ENCODE results near the gene RBM28.

The RBM28 gene

GRCh38 chr7:128341733-128342132 lies 2.0 kb downstream of the RBM28 start:
- Histone ChIP-seq H3K4me3 (ENCODE audit: low read length) (peak overlapping the region; percentile 82), H3K4me1 (ENCODE audit: control insufficient read depth, insufficient read depth, low read length) (peaks cover 14% of the 10 kb centered on the region), H3K9me3 (replicated peaks; ENCODE audit: low read length) (no peaks in the 10 kb centered on the region)

DNA sequence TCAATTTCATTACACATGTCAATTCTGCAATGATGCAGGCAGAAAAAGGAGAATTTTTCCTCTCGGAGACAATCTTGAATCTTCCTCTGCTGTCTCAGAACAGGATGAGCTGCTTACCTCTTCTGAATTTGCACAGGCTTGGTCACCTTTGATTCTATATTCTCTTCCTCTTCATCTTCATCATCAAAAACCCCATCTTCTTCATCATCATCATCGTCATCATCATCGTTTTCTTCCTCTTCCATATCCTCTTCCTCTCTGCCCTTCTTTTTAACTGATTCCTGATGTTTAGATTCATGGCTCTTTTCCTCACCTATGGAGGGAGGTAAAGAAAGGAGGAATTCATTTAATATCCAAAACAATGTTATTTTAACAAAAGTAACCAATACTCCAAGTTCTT lies 8.0 kb downstream of the RBM28 start:
- Histone ChIP-seq H3K4me1 (ENCODE audit: control insufficient read depth, insufficient read depth, low read length) (no peaks in the 10 kb centered on the region), H3K4me3 (ENCODE audit: low read length) (no peak overlapping the region), H3K36me3 (ENCODE audit: insufficient read depth, low read length) (peaks cover 72% of the 10 kb centered on the region), H3K9me3 (replicated peaks; ENCODE audit: low read length) (no peaks in the 10 kb centered on the region), H3K4me2 (ENCODE audit: low read length) (no peak overlapping the region), H3K27me3 (ENCODE audit: control insufficient read depth, insufficient read depth, low read length) (no peaks in the 10 kb centered on the region), H3K9ac (ENCODE audit: low read depth, low read length) (no peak overlapping the region)

More at GRCh38 chr7:128341733-128342132, 2.0 kb downstream of the RBM28 start:
- H3K27me3 ChIP-seq (ENCODE audit: control insufficient read depth, insufficient read depth, low read length): no peaks in the 10 kb centered on the region
- H3K36me3 ChIP-seq (ENCODE audit: insufficient read depth, low read length): peaks cover 22% of the 10 kb centered on the region
- no peak overlapping the region for H3K9ac ChIP-seq (ENCODE audit: low read depth, low read length)
- peak overlapping the region; percentile 83 for H3K4me2 ChIP-seq (ENCODE audit: low read length)

DNA sequence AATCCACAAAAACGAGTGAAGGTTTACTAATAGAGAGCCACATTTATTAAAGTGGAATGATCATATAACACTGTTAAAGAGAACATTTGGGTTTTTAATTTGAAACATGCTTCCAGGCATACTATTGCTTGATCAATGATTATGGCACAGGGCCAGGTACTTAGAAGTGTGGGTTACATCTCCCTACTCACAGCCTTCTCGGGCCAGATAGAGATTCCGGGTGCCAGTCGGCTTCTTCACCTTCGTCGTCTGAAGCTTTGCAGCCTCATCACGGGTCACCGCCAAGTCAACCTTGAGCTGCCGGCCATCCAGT lies 19.4 kb downstream of the RBM28 start:
- H3K4me1 ChIP-seq (ENCODE audit: control insufficient read depth, insufficient read depth, low read length): peaks cover 28% of the 10 kb centered on the region
- H3K27me3 ChIP-seq (ENCODE audit: control insufficient read depth, insufficient read depth, low read length): no peaks in the 10 kb centered on the region
- H3K36me3 ChIP-seq (ENCODE audit: insufficient read depth, low read length): peaks cover 56% of the 10 kb centered on the region
- H3K9ac ChIP-seq (ENCODE audit: low read depth, low read length): no peak overlapping the region
- no peak overlapping the region for H3K4me3 ChIP-seq (ENCODE audit: low read length)
- no peak overlapping the region for H3K4me2 ChIP-seq (ENCODE audit: low read length)
- H3K9me3 ChIP-seq (replicated peaks; ENCODE audit: low read length): no peaks in the 10 kb centered on the region

DNA sequence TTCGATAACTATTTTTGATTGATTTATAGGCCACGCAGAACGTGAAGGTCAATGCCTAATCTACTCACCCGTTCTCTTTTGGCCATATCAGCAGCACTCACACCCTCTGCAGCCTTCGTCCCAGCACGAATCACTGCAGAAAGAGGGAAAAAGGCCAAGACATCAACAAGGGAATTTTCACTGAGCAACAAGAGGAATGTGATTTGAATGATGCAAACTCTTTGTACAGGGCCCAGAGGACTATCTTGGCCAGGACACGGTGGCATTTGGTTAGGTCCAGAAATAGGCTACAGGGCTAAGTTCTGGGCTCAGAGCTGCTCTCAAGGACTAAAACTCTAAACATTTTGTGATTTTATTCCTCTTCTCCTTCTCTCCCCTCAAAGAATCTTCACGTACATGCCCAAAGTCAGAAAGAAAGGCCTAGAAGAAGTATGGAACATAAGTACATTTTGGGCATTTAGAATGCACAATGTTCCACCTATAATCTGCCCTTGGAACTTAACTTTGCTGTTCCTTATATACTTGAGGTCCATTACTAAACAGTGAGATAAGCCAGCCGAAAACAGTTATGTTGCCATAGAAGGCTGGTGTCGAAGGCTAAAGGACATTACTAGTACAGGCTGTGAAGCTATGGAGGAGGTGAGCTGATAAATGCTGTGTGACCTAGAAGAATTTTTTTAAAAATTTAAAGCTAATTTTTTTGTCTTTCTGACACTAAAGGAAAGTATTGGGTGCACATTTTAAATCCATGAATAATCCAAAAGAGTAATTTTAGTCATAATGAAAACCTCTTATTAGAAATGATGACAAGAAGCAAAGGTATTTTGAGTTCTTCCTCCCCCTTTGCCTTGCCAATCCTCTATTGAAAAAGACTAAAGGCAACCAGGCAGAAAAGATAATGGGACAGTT lies 20.0 kb downstream of the RBM28 start:
- Histone ChIP-seq H3K36me3 (ENCODE audit: insufficient read depth, low read length) (peaks cover 60% of the 10 kb centered on the region), H3K4me2 (ENCODE audit: low read length) (no peak overlapping the region), H3K27me3 (ENCODE audit: control insufficient read depth, insufficient read depth, low read length) (no peaks in the 10 kb centered on the region), H3K9ac (ENCODE audit: low read depth, low read length) (peak overlapping the region; percentile 33), H3K9me3 (replicated peaks; ENCODE audit: low read length) (no peaks in the 10 kb centered on the region), H3K4me1 (ENCODE audit: control insufficient read depth, insufficient read depth, low read length) (peaks cover 28% of the 10 kb centered on the region), H3K4me3 (ENCODE audit: low read length) (no peak overlapping the region)

DNA sequence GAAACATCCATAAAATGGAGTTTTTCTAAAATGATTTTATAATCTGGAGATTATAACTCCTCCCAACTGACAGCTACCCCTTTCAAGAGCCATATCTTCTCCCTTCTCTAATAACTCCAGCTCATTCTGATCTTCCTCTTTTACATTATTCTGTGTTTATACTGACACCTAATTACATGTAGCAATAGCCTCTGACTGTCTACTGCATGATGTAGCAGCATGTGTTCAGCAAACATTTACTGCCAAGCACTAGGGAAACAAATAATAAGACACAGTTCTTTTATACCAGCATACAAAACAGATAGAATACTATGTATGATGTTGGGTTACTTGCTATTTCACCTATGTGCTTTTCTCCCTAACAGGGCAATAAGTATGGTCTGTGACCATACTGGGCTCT lies 20.7 kb downstream of the RBM28 start:
- H3K9me3 ChIP-seq (replicated peaks; ENCODE audit: low read length): no peaks in the 10 kb centered on the region
- peak overlapping the region; percentile 33 for H3K9ac ChIP-seq (ENCODE audit: low read depth, low read length)
- H3K4me3 ChIP-seq (ENCODE audit: low read length): no peak overlapping the region
- H3K4me2 ChIP-seq (ENCODE audit: low read length): no peak overlapping the region
- H3K27me3 ChIP-seq (ENCODE audit: control insufficient read depth, insufficient read depth, low read length): no peaks in the 10 kb centered on the region
- peaks cover 28% of the 10 kb centered on the region for H3K4me1 ChIP-seq (ENCODE audit: control insufficient read depth, insufficient read depth, low read length)
- H3K36me3 ChIP-seq (ENCODE audit: insufficient read depth, low read length): peaks cover 63% of the 10 kb centered on the region

- Histone ChIP-seq H3K4me3 (ENCODE audit: low read length) (no peak overlapping the region), H3K4me1 (ENCODE audit: control insufficient read depth, insufficient read depth, low read length) (peaks cover 28% of the 10 kb centered on the region), H3K27me3 (ENCODE audit: control insufficient read depth, insufficient read depth, low read length) (no peaks in the 10 kb centered on the region), H3K36me3 (ENCODE audit: insufficient read depth, low read length) (peaks cover 68% of the 10 kb centered on the region), H3K9me3 (replicated peaks; ENCODE audit: low read length) (no peaks in the 10 kb centered on the region), H3K4me2 (ENCODE audit: low read length) (no peak overlapping the region), H3K9ac (ENCODE audit: low read depth, low read length) (peak overlapping the region; percentile 27)
These were observed 21.6 kb downstream of the RBM28 start for GRCh38 chr7:128322040-128322643.

DNA sequence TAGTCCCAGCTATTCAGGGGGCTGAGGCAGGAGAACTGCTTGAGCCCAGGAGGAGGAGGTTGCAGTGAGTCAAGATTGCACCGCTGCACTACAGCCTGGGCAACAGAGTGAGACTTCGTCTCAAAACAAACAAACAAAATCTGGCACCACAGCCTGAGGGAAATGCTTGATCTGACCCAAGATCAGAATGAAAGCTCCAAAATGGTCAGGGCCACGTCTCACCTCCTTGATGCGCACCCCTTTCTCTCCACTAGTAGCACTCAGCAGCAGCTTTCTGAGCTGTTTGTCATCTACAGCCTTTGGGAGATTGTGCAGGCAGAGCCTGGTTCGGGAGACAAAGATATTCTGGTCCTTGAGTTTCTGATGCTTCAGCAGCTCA lies 22.7 kb downstream of the RBM28 start:
- no peaks in the 10 kb centered on the region for H3K9me3 ChIP-seq (replicated peaks; ENCODE audit: low read length)
- peaks cover 72% of the 10 kb centered on the region for H3K36me3 ChIP-seq (ENCODE audit: insufficient read depth, low read length)
- H3K9ac ChIP-seq (ENCODE audit: low read depth, low read length): no peak overlapping the region
- no peak overlapping the region for H3K4me2 ChIP-seq (ENCODE audit: low read length)
- H3K4me3 ChIP-seq (ENCODE audit: low read length): no peak overlapping the region
- peaks cover 28% of the 10 kb centered on the region for H3K4me1 ChIP-seq (ENCODE audit: control insufficient read depth, insufficient read depth, low read length)
- no peaks in the 10 kb centered on the region for H3K27me3 ChIP-seq (ENCODE audit: control insufficient read depth, insufficient read depth, low read length)

DNA sequence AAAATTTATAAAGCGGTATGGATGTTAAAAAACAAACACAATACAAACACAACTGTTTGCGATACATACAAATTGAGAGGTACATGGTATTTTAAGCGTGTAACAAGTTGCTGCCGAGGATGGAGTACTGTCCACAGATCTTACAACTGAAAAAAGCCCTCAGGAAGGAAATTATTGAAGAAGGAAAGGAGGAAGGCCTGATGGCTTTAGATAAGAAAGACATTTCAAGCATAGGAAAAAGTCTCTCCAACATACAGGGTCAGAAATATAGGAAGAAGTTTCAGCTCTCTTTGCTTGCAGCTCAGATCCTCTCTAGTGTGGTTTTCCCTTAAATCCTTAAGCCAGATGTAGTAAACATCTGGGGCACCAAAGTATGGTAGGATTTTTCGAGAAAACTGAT lies 25.0 kb downstream of the RBM28 start:
- Histone ChIP-seq H3K36me3 (ENCODE audit: insufficient read depth, low read length) (peaks cover 76% of the 10 kb centered on the region), H3K27me3 (ENCODE audit: control insufficient read depth, insufficient read depth, low read length) (no peaks in the 10 kb centered on the region), H3K4me3 (ENCODE audit: low read length) (no peak overlapping the region), H3K9ac (ENCODE audit: low read depth, low read length) (no peak overlapping the region), H3K9me3 (replicated peaks; ENCODE audit: low read length) (no peaks in the 10 kb centered on the region), H3K4me1 (ENCODE audit: control insufficient read depth, insufficient read depth, low read length) (peaks cover 19% of the 10 kb centered on the region), H3K4me2 (ENCODE audit: low read length) (no peak overlapping the region)

DNA sequence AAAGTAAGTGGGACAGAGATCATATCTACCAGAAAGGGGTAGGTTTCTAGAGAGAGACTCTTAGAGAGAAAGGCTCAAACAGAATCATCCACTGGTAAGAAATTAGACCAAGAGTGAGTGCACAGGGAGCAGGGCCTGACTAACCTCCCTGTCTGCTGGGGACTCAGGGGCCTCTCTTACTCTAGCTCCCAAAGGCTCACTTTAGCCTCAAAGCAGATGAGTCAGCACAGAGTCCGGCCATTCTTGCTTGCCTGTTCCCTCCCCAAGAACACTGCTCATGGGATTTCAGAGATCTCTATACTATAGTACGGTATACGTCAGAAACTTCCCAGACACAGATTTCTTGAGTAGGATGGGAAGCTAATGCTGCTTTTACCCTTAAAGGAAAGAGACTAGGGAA lies 32.7 kb downstream of the RBM28 start:
- no peaks in the 10 kb centered on the region for H3K9me3 ChIP-seq (replicated peaks; ENCODE audit: low read length)
- no peak overlapping the region for H3K4me2 ChIP-seq (ENCODE audit: low read length)
- peaks cover 79% of the 10 kb centered on the region for H3K36me3 ChIP-seq (ENCODE audit: insufficient read depth, low read length)
- H3K27me3 ChIP-seq (ENCODE audit: control insufficient read depth, insufficient read depth, low read length): no peaks in the 10 kb centered on the region
- H3K9ac ChIP-seq (ENCODE audit: low read depth, low read length): no peak overlapping the region
- H3K4me3 ChIP-seq (ENCODE audit: low read length): no peak overlapping the region
- H3K4me1 ChIP-seq (ENCODE audit: control insufficient read depth, insufficient read depth, low read length): no peaks in the 10 kb centered on the region

DNA sequence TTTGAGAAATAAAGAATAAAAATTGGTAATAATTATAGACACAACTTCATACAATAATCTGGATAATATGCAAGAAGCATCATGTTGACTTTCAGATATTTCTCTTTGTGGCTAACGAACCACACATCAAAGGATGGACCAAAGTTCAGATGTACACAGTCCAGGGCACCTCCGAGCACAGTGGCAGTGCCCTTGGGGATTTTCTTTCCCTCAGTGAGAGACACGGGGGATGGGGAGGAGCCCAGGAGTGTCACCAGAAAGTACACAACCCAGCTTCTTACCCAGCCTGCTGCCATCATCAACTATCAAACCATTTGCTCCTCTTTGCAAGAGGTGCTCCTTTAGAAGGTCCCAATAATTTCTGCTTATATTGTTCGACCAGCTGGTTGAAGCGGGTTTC lies 33.2 kb downstream of the RBM28 start:
- Histone ChIP-seq H3K4me3 (ENCODE audit: low read length) (no peak overlapping the region), H3K9ac (ENCODE audit: low read depth, low read length) (no peak overlapping the region), H3K36me3 (ENCODE audit: insufficient read depth, low read length) (peaks cover 79% of the 10 kb centered on the region), H3K4me1 (ENCODE audit: control insufficient read depth, insufficient read depth, low read length) (no peaks in the 10 kb centered on the region), H3K27me3 (ENCODE audit: control insufficient read depth, insufficient read depth, low read length) (no peaks in the 10 kb centered on the region), H3K9me3 (replicated peaks; ENCODE audit: low read length) (no peaks in the 10 kb centered on the region), H3K4me2 (ENCODE audit: low read length) (no peak overlapping the region)

DNA sequence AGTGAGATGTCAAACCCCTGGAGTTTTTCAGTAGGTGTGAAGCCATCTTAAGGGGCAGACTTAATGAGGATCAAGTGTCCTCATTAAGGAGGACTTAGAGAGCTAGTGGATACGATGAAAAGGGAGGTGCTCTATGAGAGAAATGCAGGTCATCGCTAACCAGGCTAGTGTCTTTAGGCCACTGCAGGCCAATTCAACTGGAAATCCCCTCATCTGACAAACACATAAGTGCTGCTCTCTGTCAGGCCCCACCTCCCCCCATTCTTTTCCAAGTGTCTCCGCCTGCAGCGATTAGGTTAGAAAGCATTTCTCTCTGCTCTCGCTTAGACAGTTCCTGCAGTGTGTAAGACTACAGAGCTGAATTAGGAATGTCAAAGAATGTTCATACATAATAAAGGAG lies 33.7 kb downstream of the RBM28 start:
- Histone ChIP-seq H3K4me3 (ENCODE audit: low read length) (no peak overlapping the region), H3K36me3 (ENCODE audit: insufficient read depth, low read length) (peaks cover 77% of the 10 kb centered on the region), H3K9me3 (replicated peaks; ENCODE audit: low read length) (no peaks in the 10 kb centered on the region), H3K27me3 (ENCODE audit: control insufficient read depth, insufficient read depth, low read length) (no peaks in the 10 kb centered on the region), H3K9ac (ENCODE audit: low read depth, low read length) (no peak overlapping the region), H3K4me2 (ENCODE audit: low read length) (no peak overlapping the region), H3K4me1 (ENCODE audit: control insufficient read depth, insufficient read depth, low read length) (no peaks in the 10 kb centered on the region)

DNA sequence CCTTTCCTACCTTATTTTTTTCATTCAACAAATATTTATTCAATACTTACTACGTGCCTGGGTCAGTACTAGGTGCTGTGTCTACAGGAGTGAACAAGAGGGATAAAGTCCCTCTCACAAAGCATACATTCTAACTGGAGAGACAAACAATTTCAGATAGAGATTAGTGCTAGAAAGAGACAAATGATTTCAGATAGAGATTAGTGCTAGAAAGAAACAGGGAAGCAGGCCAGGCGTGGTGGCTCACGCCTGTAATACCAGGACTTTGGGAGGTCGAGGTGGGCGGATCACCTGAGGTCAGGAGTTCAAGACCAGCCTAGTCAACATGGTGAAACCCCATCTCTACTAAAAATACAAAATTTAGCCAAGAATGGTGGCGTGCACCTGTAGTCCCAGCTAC lies 34.6 kb downstream of the RBM28 start:
- Histone ChIP-seq H3K9ac (ENCODE audit: low read depth, low read length) (no peak overlapping the region), H3K27me3 (ENCODE audit: control insufficient read depth, insufficient read depth, low read length) (no peaks in the 10 kb centered on the region), H3K9me3 (replicated peaks; ENCODE audit: low read length) (no peaks in the 10 kb centered on the region), H3K4me1 (ENCODE audit: control insufficient read depth, insufficient read depth, low read length) (peaks cover 4% of the 10 kb centered on the region), H3K4me3 (ENCODE audit: low read length) (no peak overlapping the region), H3K36me3 (ENCODE audit: insufficient read depth, low read length) (peaks cover 73% of the 10 kb centered on the region), H3K4me2 (ENCODE audit: low read length) (no peak overlapping the region)
